Cardiac muscle cell (in vitro differentiated cells and primary cell): ENCODE results near the gene RFX1. TPM values are rescaled to one million over a fixed set of nuclear protein-coding genes. Genes with fewer than 3 reads are reported as not detected.
"Not testable (repeated sequence)": the region's sequence is repeated elsewhere in the genome, so short reads cannot be mapped to it uniquely, and the experiment has no call there.

Experiments used
- DNase-seq, 2 donors: peaks; one replicate each; pipeline versions ENCODE4 v3.0.0 to v3.0.0-alpha.2; 2010 to 2017; ENCODE audit warnings: low read depth in 1 of 2, low spot score in 1 of 2
- H3K27ac ChIP-seq: fragments of 200-600 bp; sonication (generic); 2 replicates; pipeline ENCODE4 v1.5.1; 2016
- H3K27me3 ChIP-seq: fragments of 200-600 bp; sonication (generic); 2 replicates; pipeline ENCODE4 v1.6.0; 2016; ENCODE audit warnings: control low read depth
- H3K36me3 ChIP-seq: fragments of 200-600 bp; sonication (generic); 2 replicates; pipeline ENCODE4 v1.5.1; 2016; ENCODE audit warnings: control low read depth
- H3K4me1 ChIP-seq: fragments of 200-600 bp; sonication (generic); 2 replicates; pipeline ENCODE4 v1.8.1; 2017; ENCODE audit warnings: low read depth, mild to moderate bottlenecking, mixed run types
- H3K4me3 ChIP-seq: fragments of 200-600 bp; sonication (generic); 2 replicates; pipeline ENCODE4 v1.5.1; 2016; ENCODE audit warnings: mild to moderate bottlenecking
- H3K9me3 ChIP-seq: fragments of 200-600 bp; sonication (generic); 2 replicates; pipeline ENCODE4 v1.5.1; 2017; ENCODE audit warnings: low read depth, mild to moderate bottlenecking, control low read depth
- polyA plus RNA-seq: library from polyadenylated mRNA; unstranded; fragments of >200 nt; fragmentation: Nextera tagmentation; extraction: Ambion mirVana; gene quantifications from 2 replicates; pipeline ENCODE4 v1.2.1, GENCODE V29; 2016
- total RNA-seq: library from RNA; depleted of rRNA; stranded (reverse); fragments of >200 nt; gene quantifications from 2 replicates; pipeline ENCODE4 v1.2.3, GENCODE V29; 2016
- TF ChIP-seq, protein P1 (sequence below): IDR thresholded peaks from 2 replicates; pipeline ENCODE4 v1.5.1; 2012; ENCODE audit warnings: low read depth, mild to moderate bottlenecking, low read length

RFX1 gene
- total and polyA plus RNA-seq, 2 experiments from 2014 or later = 3.3 to 8.9 TPM

DNA sequence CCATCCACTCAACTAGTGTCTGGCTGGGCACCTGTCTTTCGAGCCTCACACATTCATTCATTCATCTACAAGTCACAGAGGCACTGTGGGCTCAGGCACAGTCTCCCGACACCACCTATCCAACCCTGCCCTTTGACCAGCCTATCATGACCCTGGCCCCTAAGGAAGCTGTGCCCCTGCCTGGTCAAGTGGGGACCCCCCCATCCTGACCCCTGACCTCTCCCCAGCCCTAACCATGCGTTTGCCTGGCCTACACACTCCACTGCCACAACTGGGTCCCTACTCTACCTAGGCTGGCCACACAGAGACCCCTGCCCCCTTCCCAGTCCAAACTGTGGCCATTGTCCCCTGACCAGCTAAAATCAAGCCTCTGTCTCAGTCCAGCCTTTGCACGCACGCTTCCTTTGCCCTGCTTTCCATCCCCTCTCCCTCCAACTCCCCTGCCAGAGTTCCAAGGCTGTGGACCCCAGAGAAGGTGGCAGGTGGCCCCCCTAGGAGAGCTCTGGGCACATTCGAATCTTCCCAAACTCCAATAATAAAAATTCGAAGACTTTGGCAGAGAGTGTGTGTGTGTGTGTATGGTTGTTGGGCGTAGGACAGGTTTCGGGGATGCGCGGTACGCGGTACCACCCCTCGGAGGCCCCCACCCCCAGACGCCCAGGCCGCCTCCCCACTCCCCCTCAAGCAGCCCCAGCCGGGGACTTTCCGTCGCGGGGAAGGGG is 25.0 kb upstream of the RFX1 start:
- Histone ChIP-seq H3K27ac (no peak overlapping the region), H3K4me3 (peak overlapping the region; percentile 57), H3K4me1 (no peaks in the 10 kb centered on the region), H3K27me3 (no peaks in the 10 kb centered on the region), H3K36me3 (no peaks in the 10 kb centered on the region), H3K9me3 (no peaks in the 10 kb centered on the region)
- TF ChIP-seq, protein P1, sequence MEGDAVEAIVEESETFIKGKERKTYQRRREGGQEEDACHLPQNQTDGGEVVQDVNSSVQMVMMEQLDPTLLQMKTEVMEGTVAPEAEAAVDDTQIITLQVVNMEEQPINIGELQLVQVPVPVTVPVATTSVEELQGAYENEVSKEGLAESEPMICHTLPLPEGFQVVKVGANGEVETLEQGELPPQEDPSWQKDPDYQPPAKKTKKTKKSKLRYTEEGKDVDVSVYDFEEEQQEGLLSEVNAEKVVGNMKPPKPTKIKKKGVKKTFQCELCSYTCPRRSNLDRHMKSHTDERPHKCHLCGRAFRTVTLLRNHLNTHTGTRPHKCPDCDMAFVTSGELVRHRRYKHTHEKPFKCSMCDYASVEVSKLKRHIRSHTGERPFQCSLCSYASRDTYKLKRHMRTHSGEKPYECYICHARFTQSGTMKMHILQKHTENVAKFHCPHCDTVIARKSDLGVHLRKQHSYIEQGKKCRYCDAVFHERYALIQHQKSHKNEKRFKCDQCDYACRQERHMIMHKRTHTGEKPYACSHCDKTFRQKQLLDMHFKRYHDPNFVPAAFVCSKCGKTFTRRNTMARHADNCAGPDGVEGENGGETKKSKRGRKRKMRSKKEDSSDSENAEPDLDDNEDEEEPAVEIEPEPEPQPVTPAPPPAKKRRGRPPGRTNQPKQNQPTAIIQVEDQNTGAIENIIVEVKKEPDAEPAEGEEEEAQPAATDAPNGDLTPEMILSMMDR = no peak
- no peak for DNase-seq

DNA sequence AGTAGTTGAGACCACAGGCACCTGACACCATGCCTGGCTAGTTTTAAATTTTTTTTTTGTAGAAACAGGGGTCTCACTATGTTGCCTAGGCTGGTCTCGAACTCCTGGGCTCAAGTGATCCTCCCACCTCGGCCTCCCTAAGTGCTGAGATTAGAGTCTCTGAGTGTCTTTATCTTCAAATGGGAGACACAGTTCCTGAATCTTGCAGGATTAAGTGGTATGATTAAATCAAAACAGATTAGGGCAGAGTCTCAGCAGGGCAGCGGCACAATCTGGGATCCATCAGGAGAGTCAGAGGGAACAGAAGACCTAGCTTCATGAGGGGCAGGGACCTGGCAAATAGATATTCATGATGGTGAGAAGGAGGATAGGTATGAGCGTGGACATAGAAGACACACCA is 22.8 kb upstream of the RFX1 start:
- H3K27ac ChIP-seq = no peak overlapping the region
- no peaks in the 10 kb centered on the region for H3K27me3 ChIP-seq
- no peaks in the 10 kb centered on the region for H3K4me1 ChIP-seq
- no peaks in the 10 kb centered on the region for H3K36me3 ChIP-seq
- TF ChIP-seq, protein P1 = no peak
- H3K9me3 ChIP-seq = no peaks in the 10 kb centered on the region
- DNase-seq = no peak
- H3K4me3 ChIP-seq = no peak overlapping the region

- Histone ChIP-seq H3K4me3 (no peak within 1 kb of the TSS), H3K27me3 (no peaks in the 10 kb centered on the region), H3K9me3 (no peaks in the 10 kb centered on the region), H3K4me1 (no peaks in the 10 kb centered on the region), H3K36me3 (no peaks in the 10 kb centered on the region), H3K27ac (no peak within 1 kb of the TSS)
- TF ChIP-seq, protein P1 = no peak
- no peak for DNase-seq
Observed at GRCh38 chr19:14027856-14028450, 21.8 kb upstream of the RFX1 start, which contains the start of gene RLN3. TSS of gene RLN3 (plus strand) at chr19:14028148. CDS start at chr19:14028205, 57 bp downstream.

DNA sequence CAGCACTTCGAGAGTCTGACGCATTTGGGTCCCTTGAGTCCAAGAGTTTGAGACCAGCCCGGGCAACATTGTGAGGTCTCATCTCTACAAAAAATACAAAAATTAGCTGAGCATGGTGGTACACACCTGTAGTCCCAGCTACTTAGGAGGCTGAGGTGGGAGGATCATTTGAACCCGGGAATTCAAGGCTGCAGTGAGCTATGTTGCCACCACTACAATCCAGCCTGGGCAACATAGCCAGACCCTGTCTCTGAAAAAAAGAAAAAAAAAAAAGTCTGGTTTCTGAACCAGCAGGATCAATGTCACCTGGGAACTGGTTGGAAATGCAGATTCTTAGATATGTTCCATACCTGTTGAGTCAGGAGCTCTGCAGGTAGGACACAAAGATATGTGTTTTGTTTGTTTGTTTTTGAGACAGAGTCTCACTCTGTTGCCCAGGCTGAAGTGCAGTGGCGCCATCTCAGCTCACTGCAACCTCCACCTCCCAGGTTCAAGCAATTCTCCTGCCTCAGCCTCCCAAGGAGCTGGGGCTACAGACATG is 20.6 kb upstream of the RFX1 start:
- H3K27ac ChIP-seq, H3K36me3 ChIP-seq, H3K4me3 ChIP-seq, H3K4me1 ChIP-seq, H3K27me3 ChIP-seq, H3K9me3 ChIP-seq, DNase-seq: not testable (repeated sequence)

- H3K9me3 ChIP-seq = no peaks in the 10 kb centered on the region
- no peaks in the 10 kb centered on the region for H3K27me3 ChIP-seq
- TF ChIP-seq, protein P1 = peak; percentile 69
- H3K4me1 ChIP-seq = no peaks in the 10 kb centered on the region
- no peak overlapping the region for H3K27ac ChIP-seq
- peak; percentile 65 to 80 for DNase-seq
- no peak overlapping the region for H3K4me3 ChIP-seq
- no peaks in the 10 kb centered on the region for H3K36me3 ChIP-seq
Observed at GRCh38 chr19:14023404-14024235, 17.5 kb upstream of the RFX1 start.
